Smooth muscle cell (in vitro differentiated cells): ENCODE data around the gene DBN1. TPM values are rescaled to one million over a fixed set of nuclear protein-coding genes. Genes with fewer than 3 reads are reported as not detected.
A peak's percentile ranks its signal among the peaks of the same experiment; 100 is the strongest.

Experiments used
- DNase-seq: peaks from one replicate; lab custom pipeline; 2025; ENCODE audit not compliant: unreplicated experiment; lab: John Stamatoyannopoulos, UW
- H2AFZ ChIP-seq: fragments of 200-600 bp; sonication (generic); 2 replicates; pipeline ENCODE4 v1.6.0; 2016; ENCODE audit warnings: antibody characterized with exemption, low read depth, mild to moderate bottlenecking
- H3F3A ChIP-seq: fragments of 200-600 bp; sonication (generic); 2 replicates; pipeline ENCODE4 v1.6.0; 2017; ENCODE audit warnings: antibody characterized with exemption, low read depth
- H3K27ac ChIP-seq: fragments of 200-600 bp; sonication (generic); 2 replicates; pipeline ENCODE4 v1.5.1; 2016; ENCODE audit warnings: low read depth, mild to moderate bottlenecking
- H3K27me3 ChIP-seq: fragments of 200-600 bp; sonication (generic); 2 replicates; pipeline ENCODE4 v1.6.1; 2016; ENCODE audit warnings: low read depth, mild to moderate bottlenecking
- H3K36me3 ChIP-seq: fragments of 200-600 bp; sonication (generic); 2 replicates; pipeline ENCODE4 v1.5.1; 2016; ENCODE audit warnings: low read depth
- H3K4me1 ChIP-seq: fragments of 200-600 bp; sonication (generic); 2 replicates; pipeline ENCODE4 v1.5.1; 2016; ENCODE audit warnings: low read depth
- H3K4me2 ChIP-seq: fragments of 200-600 bp; sonication (generic); 2 replicates; pipeline ENCODE4 v1.6.0; 2016; ENCODE audit warnings: mild to moderate bottlenecking
- H3K4me3 ChIP-seq: fragments of 200-600 bp; sonication (generic); 2 replicates; pipeline ENCODE4 v1.5.1; 2016; ENCODE audit warnings: mild to moderate bottlenecking
- H3K79me2 ChIP-seq: fragments of 200-600 bp; sonication (generic); 2 replicates; pipeline ENCODE4 v1.6.0; 2016; ENCODE audit warnings: low read depth, mild to moderate bottlenecking
- H3K9ac ChIP-seq: fragments of 200-600 bp; sonication (generic); 2 replicates; pipeline ENCODE4 v1.6.0; 2016; ENCODE audit warnings: low read depth
- H3K9me3 ChIP-seq: fragments of 200-600 bp; sonication (generic); replicated peaks from 2 replicates; pipeline ENCODE4 v1.5.1; 2016; ENCODE audit warnings: low read depth
- H4K20me1 ChIP-seq: fragments of 200-600 bp; sonication (generic); 2 replicates; pipeline ENCODE4 v1.6.0; 2016; ENCODE audit warnings: low read depth
- WGBS: methylation state at CpG from one replicate; pipeline ENCODE4 v1.1.7; 2016; ENCODE audit warnings: low lambda C conversion rate; 5-methylcytosine and 5-hydroxymethylcytosine counted together
- polyA plus RNA-seq: library from polyadenylated mRNA; unstranded; fragments of >200 nt; fragmentation: Nextera tagmentation; extraction: Ambion mirVana; gene quantifications from 2 replicates; pipeline ENCODE4 v1.2.1, GENCODE V29; 2016
- total RNA-seq: library from RNA; depleted of rRNA; stranded (reverse); fragments of >200 nt; gene quantifications from 2 replicates; pipeline ENCODE4 v1.2.3, GENCODE V29; 2014
- TF ChIP-seq, protein P1 (sequence below): fragments of 200-600 bp; sonication (generic); IDR thresholded peaks from 2 replicates; pipeline ENCODE4 v1.5.1; 2017; ENCODE audit warnings: borderline replicate concordance, mild to moderate bottlenecking, antibody characterized with exemption; ENCODE audit not compliant: insufficient read depth, poor library complexity, severe bottlenecking

DBN1 gene
- total and polyA plus RNA-seq, 2 experiments from 2014 or later, result 116 to 202 TPM

DNA sequence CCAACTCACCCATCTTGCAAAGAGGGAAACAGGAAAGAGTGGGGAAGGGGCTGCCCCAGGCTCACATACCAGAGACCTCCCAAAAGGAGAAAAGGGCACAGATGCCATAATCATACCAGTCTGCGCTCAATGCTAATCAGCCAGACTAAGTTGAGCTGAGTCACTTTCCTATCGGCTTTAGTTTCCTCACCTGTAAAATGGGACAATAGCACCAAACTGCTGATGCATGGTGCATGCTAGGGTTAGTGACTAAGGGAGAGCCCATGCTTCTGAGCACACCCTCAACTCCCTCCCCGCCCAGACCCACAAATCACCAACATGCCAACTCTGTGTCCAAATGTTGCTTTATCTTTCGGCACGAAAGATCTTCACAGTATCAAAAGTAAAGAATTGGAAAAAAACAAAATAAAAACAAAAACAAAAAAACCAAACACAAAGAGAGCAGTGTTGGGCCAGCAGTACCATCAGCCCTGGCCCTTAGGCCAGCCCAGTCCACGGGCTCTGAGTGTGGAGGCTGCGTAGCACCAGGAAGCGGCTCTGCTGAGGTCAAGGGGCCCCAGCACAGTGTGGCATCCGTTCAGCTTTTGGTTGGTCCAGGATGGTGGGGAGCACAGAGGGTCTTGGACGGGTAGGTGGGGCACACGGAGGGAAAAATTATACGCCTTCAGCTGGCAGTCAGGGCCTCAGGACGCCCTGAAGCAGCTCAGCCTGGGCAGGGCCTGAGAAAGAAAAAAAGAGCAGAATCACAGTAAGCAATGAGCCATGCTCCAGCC, 46.2 kb upstream of the DBN1 start:
- H3K9me3 ChIP-seq, result no peaks in the 10 kb centered on the region
- H2AFZ ChIP-seq, result no peak overlapping the region
- DNase-seq, result no peak
- H3K27ac ChIP-seq, result peak overlapping the region; percentile 52
- no peaks in the 10 kb centered on the region for H4K20me1 ChIP-seq
- H3K4me1 ChIP-seq, result peaks cover 7% of the 10 kb centered on the region
- 81% methylated on average over 13 of the region's 13 CpGs for WGBS
- H3K36me3 ChIP-seq, result no peaks in the 10 kb centered on the region
- peaks cover 9% of the 10 kb centered on the region for H3F3A ChIP-seq
- peaks cover 20% of the 10 kb centered on the region for H3K79me2 ChIP-seq
- no peak overlapping the region for H3K9ac ChIP-seq
- H3K27me3 ChIP-seq, result no peaks in the 10 kb centered on the region
- no peak overlapping the region for H3K4me3 ChIP-seq
- TF ChIP-seq, protein P1, sequence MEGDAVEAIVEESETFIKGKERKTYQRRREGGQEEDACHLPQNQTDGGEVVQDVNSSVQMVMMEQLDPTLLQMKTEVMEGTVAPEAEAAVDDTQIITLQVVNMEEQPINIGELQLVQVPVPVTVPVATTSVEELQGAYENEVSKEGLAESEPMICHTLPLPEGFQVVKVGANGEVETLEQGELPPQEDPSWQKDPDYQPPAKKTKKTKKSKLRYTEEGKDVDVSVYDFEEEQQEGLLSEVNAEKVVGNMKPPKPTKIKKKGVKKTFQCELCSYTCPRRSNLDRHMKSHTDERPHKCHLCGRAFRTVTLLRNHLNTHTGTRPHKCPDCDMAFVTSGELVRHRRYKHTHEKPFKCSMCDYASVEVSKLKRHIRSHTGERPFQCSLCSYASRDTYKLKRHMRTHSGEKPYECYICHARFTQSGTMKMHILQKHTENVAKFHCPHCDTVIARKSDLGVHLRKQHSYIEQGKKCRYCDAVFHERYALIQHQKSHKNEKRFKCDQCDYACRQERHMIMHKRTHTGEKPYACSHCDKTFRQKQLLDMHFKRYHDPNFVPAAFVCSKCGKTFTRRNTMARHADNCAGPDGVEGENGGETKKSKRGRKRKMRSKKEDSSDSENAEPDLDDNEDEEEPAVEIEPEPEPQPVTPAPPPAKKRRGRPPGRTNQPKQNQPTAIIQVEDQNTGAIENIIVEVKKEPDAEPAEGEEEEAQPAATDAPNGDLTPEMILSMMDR, result no peak
- no peak overlapping the region for H3K4me2 ChIP-seq

DNA sequence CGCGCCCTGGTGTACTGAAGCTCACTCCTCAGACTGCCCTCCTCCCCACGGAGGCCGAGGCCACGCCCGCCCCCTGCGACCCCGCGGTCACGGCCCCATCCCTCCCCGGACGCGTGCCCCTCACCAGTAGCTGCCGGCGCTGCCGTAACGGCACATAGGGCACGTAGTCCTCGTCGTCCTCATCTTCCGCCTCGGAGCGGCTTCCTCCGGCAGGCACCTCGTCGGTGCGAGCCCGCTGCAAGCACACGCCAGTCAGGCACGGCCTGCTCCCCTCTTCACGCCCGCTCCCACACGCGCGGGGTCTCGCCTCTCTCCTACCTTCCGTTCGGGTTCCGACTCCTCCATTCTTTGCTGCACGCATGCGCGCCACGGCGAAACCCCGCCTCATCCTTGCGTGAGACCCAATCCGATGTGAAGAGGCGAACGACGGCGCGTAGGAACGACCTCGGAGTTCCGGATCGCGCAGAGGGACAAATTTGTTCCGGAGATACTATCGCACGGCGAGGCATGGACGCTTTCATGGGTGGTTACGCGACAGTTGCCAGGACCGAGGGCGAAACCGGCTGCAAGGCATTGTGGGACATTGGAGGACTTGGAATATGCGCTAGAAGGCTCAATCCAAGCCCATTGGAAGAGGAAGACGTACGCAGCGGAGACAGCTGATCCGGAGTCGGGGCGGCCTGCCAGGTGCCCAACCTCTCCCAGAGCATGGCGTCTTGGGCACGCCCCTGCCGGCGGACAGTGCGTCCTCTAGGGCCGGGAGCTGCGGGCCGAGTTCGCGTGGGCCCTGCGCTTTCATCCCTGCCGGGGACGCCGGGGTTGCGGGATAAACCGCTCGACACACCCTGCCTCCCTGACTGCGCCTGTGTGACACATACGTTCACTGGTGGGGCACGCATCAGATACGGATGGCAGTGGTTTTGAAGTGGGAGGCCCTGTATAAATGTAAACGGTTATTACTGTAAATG, 43.5 kb upstream of the DBN1 start, which contains the start of gene DDX41:
Gene DDX41 (minus strand): TSS at position 361 of the 968 bp plus-strand sequence. CDS start 16 bp downstream, at position 345.
- no peaks in the 10 kb centered on the region for H4K20me1 ChIP-seq
- H3F3A ChIP-seq, result peaks cover 9% of the 10 kb centered on the region
- peak within 1 kb of the TSS; percentile 81 for H3K27ac ChIP-seq
- WGBS, result 1% methylated on average over 68 of the region's 96 CpGs
- peak within 1 kb of the TSS; percentile 73 for H3K4me3 ChIP-seq
- peaks cover 7% of the 10 kb centered on the region for H3K4me1 ChIP-seq
- TF ChIP-seq, protein P1, result no peak
- peak within 1 kb of the TSS; percentile 98 for H3K4me2 ChIP-seq
- no peaks in the 10 kb centered on the region for H3K27me3 ChIP-seq
- peak within 1 kb of the TSS; percentile 84 for H3K9ac ChIP-seq
- peaks cover 20% of the 10 kb centered on the region for H3K79me2 ChIP-seq
- no peaks in the 10 kb centered on the region for H3K36me3 ChIP-seq
- H3K9me3 ChIP-seq, result no peaks in the 10 kb centered on the region
- peak; percentile 85 for DNase-seq
- no peak within 1 kb of the TSS for H2AFZ ChIP-seq

DNA sequence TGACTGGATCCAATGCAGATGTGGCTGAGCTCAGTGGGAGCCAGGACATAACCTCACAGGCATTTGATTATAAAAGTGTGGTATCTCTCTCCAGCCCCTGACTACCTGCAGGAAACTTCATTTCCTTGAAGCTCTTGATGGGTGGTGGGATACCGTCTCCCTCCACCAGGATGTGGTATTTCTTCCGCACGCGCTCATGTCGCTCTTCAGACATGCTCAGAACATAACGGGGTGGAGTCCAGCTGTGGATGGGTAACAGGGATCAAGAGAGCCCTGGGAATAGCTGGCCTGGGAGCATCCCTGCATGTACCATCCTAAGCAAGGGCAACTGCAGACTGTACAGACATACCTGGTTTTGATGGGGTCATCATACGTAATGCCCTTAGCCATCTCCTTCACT, 42.1 kb upstream of the DBN1 start:
- Histone ChIP-seq H4K20me1 (no peaks in the 10 kb centered on the region), H2AFZ (no peak overlapping the region), H3K9ac (peak overlapping the region; percentile 84), H3K4me2 (peak overlapping the region; percentile 98), H3F3A (peaks cover 9% of the 10 kb centered on the region), H3K27me3 (no peaks in the 10 kb centered on the region), H3K4me1 (peaks cover 7% of the 10 kb centered on the region), H3K4me3 (peak overlapping the region; percentile 73), H3K36me3 (no peaks in the 10 kb centered on the region), H3K79me2 (peaks cover 20% of the 10 kb centered on the region), H3K9me3 (no peaks in the 10 kb centered on the region), H3K27ac (no peak overlapping the region)
- WGBS, result 97% methylated on average over 7 of the region's 7 CpGs
- DNase-seq, result no peak
- TF ChIP-seq, protein P1, result no peak
